ENCODE measurements around the gene TIMM13.

DNA sequence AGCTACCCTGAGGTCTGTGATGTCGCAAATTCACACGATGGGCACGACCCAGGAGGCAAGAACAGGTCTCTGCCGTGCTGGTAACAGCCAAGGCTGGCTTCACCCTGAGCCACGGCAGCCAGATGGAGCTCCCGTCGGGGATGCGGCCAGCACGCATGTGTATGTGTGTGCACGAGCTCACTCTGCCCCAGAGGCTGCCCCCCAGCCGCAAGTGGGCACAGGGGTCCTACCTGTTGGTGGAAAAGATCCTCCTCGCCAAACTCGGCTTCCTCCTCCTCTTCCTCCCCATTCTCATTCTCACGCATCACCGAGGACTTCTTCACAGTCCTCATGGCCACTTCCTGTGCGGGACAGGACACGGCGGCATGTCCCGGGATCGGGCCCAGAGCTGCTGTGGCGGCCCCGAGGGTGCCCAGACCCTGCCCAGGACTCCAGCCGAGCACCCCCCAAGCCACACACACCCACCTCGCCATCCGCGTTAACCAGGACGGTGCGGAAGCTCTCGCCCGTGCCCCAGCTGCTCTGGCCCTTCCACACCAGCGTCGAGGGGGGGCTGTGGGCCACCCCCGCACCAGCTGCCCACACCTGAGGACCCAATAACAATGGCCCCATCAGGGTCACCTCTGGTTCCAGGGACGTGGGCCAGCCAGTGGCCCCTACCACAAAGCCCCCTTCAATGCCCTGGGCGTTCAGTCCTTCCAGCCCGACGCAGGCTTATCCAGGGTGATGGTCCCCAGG is 4.1 kb upstream of the TIMM13 start:
- TF ChIP-seq, protein P1, sequence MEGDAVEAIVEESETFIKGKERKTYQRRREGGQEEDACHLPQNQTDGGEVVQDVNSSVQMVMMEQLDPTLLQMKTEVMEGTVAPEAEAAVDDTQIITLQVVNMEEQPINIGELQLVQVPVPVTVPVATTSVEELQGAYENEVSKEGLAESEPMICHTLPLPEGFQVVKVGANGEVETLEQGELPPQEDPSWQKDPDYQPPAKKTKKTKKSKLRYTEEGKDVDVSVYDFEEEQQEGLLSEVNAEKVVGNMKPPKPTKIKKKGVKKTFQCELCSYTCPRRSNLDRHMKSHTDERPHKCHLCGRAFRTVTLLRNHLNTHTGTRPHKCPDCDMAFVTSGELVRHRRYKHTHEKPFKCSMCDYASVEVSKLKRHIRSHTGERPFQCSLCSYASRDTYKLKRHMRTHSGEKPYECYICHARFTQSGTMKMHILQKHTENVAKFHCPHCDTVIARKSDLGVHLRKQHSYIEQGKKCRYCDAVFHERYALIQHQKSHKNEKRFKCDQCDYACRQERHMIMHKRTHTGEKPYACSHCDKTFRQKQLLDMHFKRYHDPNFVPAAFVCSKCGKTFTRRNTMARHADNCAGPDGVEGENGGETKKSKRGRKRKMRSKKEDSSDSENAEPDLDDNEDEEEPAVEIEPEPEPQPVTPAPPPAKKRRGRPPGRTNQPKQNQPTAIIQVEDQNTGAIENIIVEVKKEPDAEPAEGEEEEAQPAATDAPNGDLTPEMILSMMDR (optimal IDR thresholded peaks at IDR 0.05 in 1 of 3, IDR thresholded peaks at IDR 0.05 in 1 of 3, conservative IDR thresholded peaks at IDR 0.05 in 1 of 3; ENCODE audit: extremely low read depth in 1 of 3, insufficient read depth in 2 of 3, low read length in 3 of 3), result no peak
- no peak for TF ChIP-seq EZH2 (IDR thresholded peaks at IDR 0.05; ENCODE audit: low read length)
